CD14-positive monocyte (primary cell): ENCODE measurements around the gene CELSR1. TPM values are rescaled to one million over a fixed set of nuclear protein-coding genes. Genes with fewer than 3 reads are reported as not detected.

Experiments used
- DNase-seq, 3 donors: peaks; one replicate each; pipeline ENCODE4 v3.0.0-alpha.2; 2011 to 2022
- H2AFZ ChIP-seq: 2 replicates; pipeline ENCODE4 v1.6.0; 2012; ENCODE audit warnings: mild to moderate bottlenecking, low read depth, low read length, inconsistent platforms; ENCODE audit not compliant: insufficient read depth, poor library complexity, severe bottlenecking
- H3K27ac ChIP-seq, 2 donors: 1 replicate in 1 of 2; 2 replicates in 1 of 2; pipeline ENCODE4 v1.5.1; 2012 to 2013; ENCODE audit warnings: low read length in 2 of 2, control low read depth in 1 of 2, inconsistent platforms in 1 of 2, low read depth in 1 of 2, mild to moderate bottlenecking in 1 of 2
- H3K27me3 ChIP-seq, 2 donors: one replicate each; pipeline versions ENCODE4 v1.6.0 to v1.6.1; 2011 to 2013; ENCODE audit warnings: low read length in 2 of 2; ENCODE audit not compliant: control insufficient read depth in 2 of 2, insufficient read depth in 2 of 2
- H3K36me3 ChIP-seq, 2 donors: replicated peaks in 1 of 2; 1 replicate in 1 of 2; 2 replicates in 1 of 2; pipeline versions ENCODE4 v1.5.1 to v1.6.1; 2012 to 2013; ENCODE audit warnings: low read length in 2 of 2, control low read depth in 1 of 2, inconsistent platforms in 1 of 2, mild to moderate bottlenecking in 1 of 2; ENCODE audit not compliant: insufficient read depth in 2 of 2, control insufficient read depth in 1 of 2
- H3K4me1 ChIP-seq, 2 donors: 1 replicate in 1 of 2; 2 replicates in 1 of 2; pipeline versions ENCODE4 v1.5.1 to v1.6.1; 2012 to 2013; ENCODE audit warnings: low read length in 2 of 2, control low read depth in 1 of 2, inconsistent platforms in 1 of 2, mild to moderate bottlenecking in 1 of 2, moderate library complexity in 1 of 2; ENCODE audit not compliant: insufficient read depth in 2 of 2, control insufficient read depth in 1 of 2
- H3K4me2 ChIP-seq: replicated peaks from 2 replicates; pipeline ENCODE3; 2012; ENCODE audit warnings: low read length, moderate library complexity, mild to moderate bottlenecking; ENCODE audit not compliant: poor library complexity, severe bottlenecking; ENCODE audit errors: extremely low read depth
- H3K4me3 ChIP-seq, 3 experiments: fragments of 200-600 bp in 1 of 3; sonication (generic) in 1 of 3; replicated peaks in 1 of 3; 1 replicate in 2 of 3; 2 replicates in 1 of 3; pipeline ENCODE4 v1.5.1; 2011 to 2013; ENCODE audit warnings: low read length in 3 of 3, mild to moderate bottlenecking in 3 of 3, control low read depth in 2 of 3, low read depth in 2 of 3, inconsistent platforms in 1 of 3, moderate library complexity in 1 of 3
- H3K79me2 ChIP-seq: 2 replicates; pipeline ENCODE4 v1.6.0; 2012; ENCODE audit warnings: mild to moderate bottlenecking, control low read depth, inconsistent platforms, low read length, moderate library complexity; ENCODE audit not compliant: insufficient read depth
- H3K9ac ChIP-seq: 2 replicates; pipeline ENCODE4 v1.6.0; 2017; ENCODE audit warnings: low read length, mild to moderate bottlenecking; ENCODE audit not compliant: insufficient read depth, poor library complexity, severe bottlenecking
- H3K9me3 ChIP-seq, 2 donors: replicated peaks in 1 of 2; 1 replicate in 1 of 2; 2 replicates in 1 of 2; pipeline versions ENCODE4 v1.5.1 to v1.6.1; 2012 to 2013; ENCODE audit warnings: low read length in 2 of 2, control low read depth in 1 of 2; ENCODE audit not compliant: control insufficient read depth in 1 of 2, insufficient read depth in 1 of 2
- H4K20me1 ChIP-seq: 2 replicates; pipeline ENCODE4 v1.6.0; 2012; ENCODE audit warnings: mild to moderate bottlenecking, low read length, control low read depth, moderate library complexity; ENCODE audit not compliant: insufficient read depth
- H3K27ac Mint-ChIP-seq, 7 donors: one replicate each; pipeline ENCODE4 v1.8.0; 2020; ENCODE audit warnings: mild to moderate bottlenecking in 7 of 7, mixed read lengths in 7 of 7, moderate library complexity in 6 of 7, inconsistent platforms in 2 of 7
- H3K27me3 Mint-ChIP-seq, 3 donors: one replicate each; pipeline ENCODE4 v1.8.0; 2021 to 2022; ENCODE audit warnings: low read depth in 3 of 3, mild to moderate bottlenecking in 3 of 3, mixed read lengths in 3 of 3, moderate library complexity in 3 of 3, inconsistent platforms in 1 of 3
- H3K36me3 Mint-ChIP-seq, 2 donors: one replicate each; pipeline ENCODE4 v1.8.0; 2020; ENCODE audit warnings: mixed read lengths in 2 of 2, inconsistent platforms in 1 of 2, mild to moderate bottlenecking in 1 of 2
- H3K4me1 Mint-ChIP-seq: one replicate; pipeline ENCODE4 v1.8.0; 2020; ENCODE audit warnings: mild to moderate bottlenecking, mixed read lengths
- H3K4me3 Mint-ChIP-seq, 2 donors: one replicate each; pipeline ENCODE4 v1.8.0; 2020; ENCODE audit warnings: mild to moderate bottlenecking in 2 of 2, mixed read lengths in 2 of 2, moderate library complexity in 1 of 2
- H3K9me3 Mint-ChIP-seq, 7 donors: one replicate each; pipeline ENCODE4 v1.8.0; 2020 to 2022; ENCODE audit warnings: mixed read lengths in 7 of 7, mild to moderate bottlenecking in 6 of 7, moderate library complexity in 6 of 7, inconsistent platforms in 2 of 7
- CTCF ChIP-seq: fragments of 200-600 bp; IDR thresholded peaks from one replicate; pipeline ENCODE4 v1.8.0; 2022; ENCODE audit warnings: antibody characterized with exemption, mild to moderate bottlenecking
- whole genome bisulfite sequencing: methylation state at CpG from one replicate; pipeline ENCODE4 v1.1.5; 2013; ENCODE audit warnings: missing lambda C conversion rate; ENCODE audit not compliant: insufficient coverage; 5-methylcytosine and 5-hydroxymethylcytosine counted together
- intact Hi-C, 2 donors: fragments of 100-400 bp; cut with micrococcal nuclease; formaldehyde crosslinking; loops; one replicate each; pipeline versions ENCODE4 v1.15.0 to v1.15.1; 2023
- polyA plus RNA-seq, 3 donors: library from polyadenylated mRNA; depleted of rRNA in 1 of 3; unstranded in 2 of 3; stranded (reverse) in 1 of 3; fragments of 300-500 nt in 2 of 3; fragments of >200 nt in 1 of 3; fragmentation: Illumina TruSeq in 2 of 3; gene quantifications; 1 replicate in 2 of 3; 2 replicates in 1 of 3; pipeline ENCODE4 v1.2.3, GENCODE V29; 2012 to 2021

The CELSR1 gene
- polyA plus RNA-seq, 3 donors: 0.16 TPM; not detected in 2

- no peak overlapping the region for H3K4me3 ChIP-seq
- H3K4me2 ChIP-seq: no peak overlapping the region
- H3K9me3 ChIP-seq: no peaks in the 10 kb centered on the region
- no peak overlapping the region for H2AFZ ChIP-seq
- no peaks in the 10 kb centered on the region for H3K36me3 ChIP-seq
- peaks cover 0 to 6% of the 10 kb centered on the region in 2 donors for H3K4me1 ChIP-seq
- H3K36me3 Mint-ChIP-seq: no peaks in the 10 kb centered on the region
- no peaks in the 10 kb centered on the region for H3K9me3 Mint-ChIP-seq
- 95% methylated on average over 3 of the region's 16 CpGs for WGBS
- peak overlapping the region in 1 of 7 donors; percentile 60 for H3K27ac Mint-ChIP-seq
- H3K27me3 ChIP-seq: peaks cover 0 to 2% of the 10 kb centered on the region in 2 donors
- no peak for DNase-seq
- H3K27me3 Mint-ChIP-seq: peaks cover 7 to 14% (median 10%) of the 10 kb centered on the region in 3 donors
- TF ChIP-seq CTCF: no peak
- intact Hi-C loops: no loop called here
- no peak overlapping the region for H3K27ac ChIP-seq
- no peaks in the 10 kb centered on the region for H3K4me1 Mint-ChIP-seq
- H4K20me1 ChIP-seq: no peaks in the 10 kb centered on the region
- H3K9ac ChIP-seq: no peak overlapping the region
- H3K4me3 Mint-ChIP-seq: no peak overlapping the region
- H3K79me2 ChIP-seq: no peaks in the 10 kb centered on the region
Observed at GRCh38 chr22:46513908-46514550, 23.4 kb downstream of the CELSR1 start.

- intact Hi-C loops: no loop called here
- Histone ChIP-seq H3K4me2 (no peak overlapping the region), H4K20me1 (no peaks in the 10 kb centered on the region), H3K36me3 (no peaks in the 10 kb centered on the region), H3K9ac (no peak overlapping the region), H3K27ac (no peak overlapping the region), H2AFZ (no peak overlapping the region), H3K4me3 (no peak overlapping the region), H3K9me3 (no peaks in the 10 kb centered on the region), H3K4me1 (peaks cover 0 to 6% of the 10 kb centered on the region in 2 donors), H3K79me2 (no peaks in the 10 kb centered on the region), H3K27me3 (peaks cover 0 to 2% of the 10 kb centered on the region in 2 donors)
- no peak for DNase-seq
- TF ChIP-seq CTCF: no peak
- H3K36me3 Mint-ChIP-seq: no peaks in the 10 kb centered on the region
- no peak overlapping the region for H3K4me3 Mint-ChIP-seq
- no peaks in the 10 kb centered on the region for H3K4me1 Mint-ChIP-seq
- WGBS: 86% methylated on average over 7 of the region's 11 CpGs
- H3K27ac Mint-ChIP-seq: no peak overlapping the region
- no peaks in the 10 kb centered on the region for H3K9me3 Mint-ChIP-seq
- peaks cover 7 to 12% (median 8%) of the 10 kb centered on the region in 3 donors for H3K27me3 Mint-ChIP-seq
Observed at GRCh38 chr22:46512683-46513082, 24.7 kb downstream of the CELSR1 start.
